ENCODE measurements around the gene METTL16.

The METTL16 gene

GRCh38 chr17:2483084-2483483 lies 28.6 kb downstream of the METTL16 start:
- Histone ChIP-seq H3K27me3 (ENCODE audit: low read length) (no peaks in the 10 kb centered on the region), H2AFZ (ENCODE audit: low read depth, low read length, severe bottlenecking) (no peak overlapping the region), H3K79me2 (ENCODE audit: insufficient read depth, low read length) (peaks cover 88% of the 10 kb centered on the region), H4K20me1 (ENCODE audit: low read depth, low read length) (no peaks in the 10 kb centered on the region), H3K4me2 (ENCODE audit: low read depth, low read length, poor library complexity, severe bottlenecking) (no peak overlapping the region), H3F3A (ENCODE audit: insufficient read depth) (peaks cover 10% of the 10 kb centered on the region), H3K9ac (ENCODE audit: low read length) (no peak overlapping the region), H3K36me3 (ENCODE audit: low read length) (peaks cover 2% of the 10 kb centered on the region; the same call in 1 of the 2 replicates), H3K9me2 (replicated peaks; ENCODE audit: insufficient read depth, low read length) (no peaks in the 10 kb centered on the region), H3K9me3 (ENCODE audit: insufficient read depth, low read length) (no peaks in the 10 kb centered on the region), H3K4me3 (ENCODE audit: insufficient read depth, low read length, poor library complexity, severe bottlenecking) (no peak overlapping the region), H3K27ac (ENCODE audit: low read depth, low read length) (no peak overlapping the region)
- TF ChIP-seq EZH2phosphoT487 (conservative IDR thresholded peaks at IDR 0.05; ENCODE audit: low read length) (no peak), CTCF (IDR thresholded peaks at IDR 0.05; ENCODE audit: insufficient read depth, low read length, poor library complexity, severe bottlenecking) (no peak)

- H4K20me1 ChIP-seq (ENCODE audit: low read depth, low read length): no peaks in the 10 kb centered on the region
- H3K4me2 ChIP-seq (ENCODE audit: low read depth, low read length, poor library complexity, severe bottlenecking): no peak overlapping the region
- H3K9me3 ChIP-seq (ENCODE audit: insufficient read depth, low read length): no peaks in the 10 kb centered on the region
- no peak overlapping the region for H2AFZ ChIP-seq (ENCODE audit: low read depth, low read length, severe bottlenecking)
- peaks cover 80% of the 10 kb centered on the region for H3K79me2 ChIP-seq (ENCODE audit: insufficient read depth, low read length)
- no peak overlapping the region for H3K9ac ChIP-seq (ENCODE audit: low read length)
- H3K9me2 ChIP-seq (replicated peaks; ENCODE audit: insufficient read depth, low read length): no peaks in the 10 kb centered on the region
- peaks cover 11% of the 10 kb centered on the region for H3F3A ChIP-seq (ENCODE audit: insufficient read depth)
- no peak overlapping the region for H3K27ac ChIP-seq (ENCODE audit: low read depth, low read length)
- H3K4me3 ChIP-seq (ENCODE audit: insufficient read depth, low read length, poor library complexity, severe bottlenecking): no peak overlapping the region
- no peak for TF ChIP-seq EZH2phosphoT487 (conservative IDR thresholded peaks at IDR 0.05; ENCODE audit: low read length)
- no peak for TF ChIP-seq CTCF (IDR thresholded peaks at IDR 0.05; ENCODE audit: insufficient read depth, low read length, poor library complexity, severe bottlenecking)
- H3K27me3 ChIP-seq (ENCODE audit: low read length): no peaks in the 10 kb centered on the region
- H3K36me3 ChIP-seq (ENCODE audit: low read length): peaks cover 2% of the 10 kb centered on the region; the same call in 1 of the 2 replicates
These were observed 29.5 kb downstream of the METTL16 start for GRCh38 chr17:2482218-2482617.

- peaks cover 75% of the 10 kb centered on the region for H3K79me2 ChIP-seq (ENCODE audit: insufficient read depth, low read length)
- no peak overlapping the region for H3K9ac ChIP-seq (ENCODE audit: low read length)
- H2AFZ ChIP-seq (ENCODE audit: low read depth, low read length, severe bottlenecking): no peak overlapping the region
- H3K27ac ChIP-seq (ENCODE audit: low read depth, low read length): no peak overlapping the region
- H3K4me3 ChIP-seq (ENCODE audit: insufficient read depth, low read length, poor library complexity, severe bottlenecking): no peak overlapping the region
- TF ChIP-seq CTCF (IDR thresholded peaks at IDR 0.05; ENCODE audit: insufficient read depth, low read length, poor library complexity, severe bottlenecking): no peak
- no peak for TF ChIP-seq EZH2phosphoT487 (conservative IDR thresholded peaks at IDR 0.05; ENCODE audit: low read length)
- H4K20me1 ChIP-seq (ENCODE audit: low read depth, low read length): no peaks in the 10 kb centered on the region
- H3K4me2 ChIP-seq (ENCODE audit: low read depth, low read length, poor library complexity, severe bottlenecking): no peak overlapping the region
- H3K27me3 ChIP-seq (ENCODE audit: low read length): no peaks in the 10 kb centered on the region
- H3F3A ChIP-seq (ENCODE audit: insufficient read depth): peaks cover 11% of the 10 kb centered on the region
- no peaks in the 10 kb centered on the region for H3K9me2 ChIP-seq (replicated peaks; ENCODE audit: insufficient read depth, low read length)
- peaks cover 2% of the 10 kb centered on the region; the same call in 1 of the 2 replicates for H3K36me3 ChIP-seq (ENCODE audit: low read length)
- no peaks in the 10 kb centered on the region for H3K9me3 ChIP-seq (ENCODE audit: insufficient read depth, low read length)
These were observed 29.9 kb downstream of the METTL16 start for GRCh38 chr17:2481760-2482159.
